ENCODE data around the gene GPATCH8.

DNA sequence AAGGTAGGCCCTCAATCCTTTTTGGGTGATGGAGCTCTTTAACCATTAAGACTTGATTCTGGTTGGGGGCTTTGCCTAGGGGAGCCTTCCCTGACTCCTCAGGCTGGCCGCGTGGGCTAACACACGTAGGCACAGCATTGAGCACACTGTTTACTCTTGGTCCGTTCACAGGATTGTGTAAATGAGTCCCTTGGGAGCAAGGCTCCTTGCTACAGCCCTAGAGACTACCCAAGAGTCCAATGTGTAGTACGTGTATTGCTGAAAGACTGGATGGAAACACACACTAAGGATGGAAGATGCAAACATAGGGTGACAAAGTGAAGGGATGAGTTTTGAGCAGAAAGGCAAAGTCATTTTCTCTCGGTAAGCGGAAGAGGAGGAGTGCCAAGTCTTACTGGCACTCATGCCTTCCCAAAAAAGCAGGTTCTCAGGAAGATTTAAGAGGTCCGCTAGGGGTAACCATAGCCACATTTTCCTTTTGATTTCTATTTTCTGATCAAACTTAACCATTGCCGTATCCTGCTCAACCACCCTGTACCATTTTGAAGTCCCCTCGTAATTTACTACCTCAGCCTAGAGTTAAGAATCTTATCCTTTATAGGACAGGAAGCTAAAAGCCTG lies 112.8 kb downstream of the GPATCH8 start:
- no peak for TF ChIP-seq ZFP30 (CRISPR knock-in tag; IDR thresholded peaks at IDR 0.05)
- TF ChIP-seq, protein P1, sequence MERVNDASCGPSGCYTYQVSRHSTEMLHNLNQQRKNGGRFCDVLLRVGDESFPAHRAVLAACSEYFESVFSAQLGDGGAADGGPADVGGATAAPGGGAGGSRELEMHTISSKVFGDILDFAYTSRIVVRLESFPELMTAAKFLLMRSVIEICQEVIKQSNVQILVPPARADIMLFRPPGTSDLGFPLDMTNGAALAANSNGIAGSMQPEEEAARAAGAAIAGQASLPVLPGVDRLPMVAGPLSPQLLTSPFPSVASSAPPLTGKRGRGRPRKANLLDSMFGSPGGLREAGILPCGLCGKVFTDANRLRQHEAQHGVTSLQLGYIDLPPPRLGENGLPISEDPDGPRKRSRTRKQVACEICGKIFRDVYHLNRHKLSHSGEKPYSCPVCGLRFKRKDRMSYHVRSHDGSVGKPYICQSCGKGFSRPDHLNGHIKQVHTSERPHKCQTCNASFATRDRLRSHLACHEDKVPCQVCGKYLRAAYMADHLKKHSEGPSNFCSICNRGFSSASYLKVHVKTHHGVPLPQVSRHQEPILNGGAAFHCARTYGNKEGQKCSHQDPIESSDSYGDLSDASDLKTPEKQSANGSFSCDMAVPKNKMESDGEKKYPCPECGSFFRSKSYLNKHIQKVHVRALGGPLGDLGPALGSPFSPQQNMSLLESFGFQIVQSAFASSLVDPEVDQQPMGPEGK (CRISPR knock-in tag; IDR thresholded peaks at IDR 0.05; ENCODE audit: borderline replicate concordance): no peak
- no peak for TF ChIP-seq PPARA (CRISPR knock-in tag; IDR thresholded peaks at IDR 0.05; ENCODE audit: borderline replicate concordance)
- TF ChIP-seq ARNTL (CRISPR knock-in tag; IDR thresholded peaks at IDR 0.05; ENCODE audit: borderline replicate concordance, low read depth): no peak
- TF ChIP-seq, protein P2, sequence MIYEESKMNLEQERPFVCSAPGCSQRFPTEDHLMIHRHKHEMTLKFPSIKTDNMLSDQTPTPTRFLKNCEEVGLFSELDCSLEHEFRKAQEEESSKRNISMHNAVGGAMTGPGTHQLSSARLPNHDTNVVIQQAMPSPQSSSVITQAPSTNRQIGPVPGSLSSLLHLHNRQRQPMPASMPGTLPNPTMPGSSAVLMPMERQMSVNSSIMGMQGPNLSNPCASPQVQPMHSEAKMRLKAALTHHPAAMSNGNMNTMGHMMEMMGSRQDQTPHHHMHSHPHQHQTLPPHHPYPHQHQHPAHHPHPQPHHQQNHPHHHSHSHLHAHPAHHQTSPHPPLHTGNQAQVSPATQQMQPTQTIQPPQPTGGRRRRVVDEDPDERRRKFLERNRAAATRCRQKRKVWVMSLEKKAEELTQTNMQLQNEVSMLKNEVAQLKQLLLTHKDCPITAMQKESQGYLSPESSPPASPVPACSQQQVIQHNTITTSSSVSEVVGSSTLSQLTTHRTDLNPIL (CRISPR knock-in tag; IDR thresholded peaks at IDR 0.05; ENCODE audit: low read depth): no peak

All from SK-N-SH treated with all-trans-retinoic acid at 6 μM for 48 hours (cell line).